Measurements from ENCODE around the gene FAF1.

GRCh38 chr1:50846224-50846839 lies 113.7 kb downstream of the FAF1 start:
- TF ChIP-seq, protein P1, sequence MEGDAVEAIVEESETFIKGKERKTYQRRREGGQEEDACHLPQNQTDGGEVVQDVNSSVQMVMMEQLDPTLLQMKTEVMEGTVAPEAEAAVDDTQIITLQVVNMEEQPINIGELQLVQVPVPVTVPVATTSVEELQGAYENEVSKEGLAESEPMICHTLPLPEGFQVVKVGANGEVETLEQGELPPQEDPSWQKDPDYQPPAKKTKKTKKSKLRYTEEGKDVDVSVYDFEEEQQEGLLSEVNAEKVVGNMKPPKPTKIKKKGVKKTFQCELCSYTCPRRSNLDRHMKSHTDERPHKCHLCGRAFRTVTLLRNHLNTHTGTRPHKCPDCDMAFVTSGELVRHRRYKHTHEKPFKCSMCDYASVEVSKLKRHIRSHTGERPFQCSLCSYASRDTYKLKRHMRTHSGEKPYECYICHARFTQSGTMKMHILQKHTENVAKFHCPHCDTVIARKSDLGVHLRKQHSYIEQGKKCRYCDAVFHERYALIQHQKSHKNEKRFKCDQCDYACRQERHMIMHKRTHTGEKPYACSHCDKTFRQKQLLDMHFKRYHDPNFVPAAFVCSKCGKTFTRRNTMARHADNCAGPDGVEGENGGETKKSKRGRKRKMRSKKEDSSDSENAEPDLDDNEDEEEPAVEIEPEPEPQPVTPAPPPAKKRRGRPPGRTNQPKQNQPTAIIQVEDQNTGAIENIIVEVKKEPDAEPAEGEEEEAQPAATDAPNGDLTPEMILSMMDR (conservative IDR thresholded peaks at IDR 0.05; ENCODE audit: low read depth, low read length): no peak
- TF ChIP-seq EZH2phosphoT487 (IDR thresholded peaks at IDR 0.05; ENCODE audit: borderline replicate concordance, low read length): no peak

All from PC-3 (cell line).